GM19240 (cell line): Measurements from ENCODE around the gene IMP3.
"Not testable (repeated sequence)": the region's sequence is repeated elsewhere in the genome, so short reads cannot be mapped to it uniquely, and the experiment has no call there.

Experiments used
- DNase-seq: peaks from one replicate; pipeline ENCODE4 v3.0.0; 2011; ENCODE audit warnings: low spot score; ENCODE audit not compliant: insufficient read length

The IMP3 gene

DNA sequence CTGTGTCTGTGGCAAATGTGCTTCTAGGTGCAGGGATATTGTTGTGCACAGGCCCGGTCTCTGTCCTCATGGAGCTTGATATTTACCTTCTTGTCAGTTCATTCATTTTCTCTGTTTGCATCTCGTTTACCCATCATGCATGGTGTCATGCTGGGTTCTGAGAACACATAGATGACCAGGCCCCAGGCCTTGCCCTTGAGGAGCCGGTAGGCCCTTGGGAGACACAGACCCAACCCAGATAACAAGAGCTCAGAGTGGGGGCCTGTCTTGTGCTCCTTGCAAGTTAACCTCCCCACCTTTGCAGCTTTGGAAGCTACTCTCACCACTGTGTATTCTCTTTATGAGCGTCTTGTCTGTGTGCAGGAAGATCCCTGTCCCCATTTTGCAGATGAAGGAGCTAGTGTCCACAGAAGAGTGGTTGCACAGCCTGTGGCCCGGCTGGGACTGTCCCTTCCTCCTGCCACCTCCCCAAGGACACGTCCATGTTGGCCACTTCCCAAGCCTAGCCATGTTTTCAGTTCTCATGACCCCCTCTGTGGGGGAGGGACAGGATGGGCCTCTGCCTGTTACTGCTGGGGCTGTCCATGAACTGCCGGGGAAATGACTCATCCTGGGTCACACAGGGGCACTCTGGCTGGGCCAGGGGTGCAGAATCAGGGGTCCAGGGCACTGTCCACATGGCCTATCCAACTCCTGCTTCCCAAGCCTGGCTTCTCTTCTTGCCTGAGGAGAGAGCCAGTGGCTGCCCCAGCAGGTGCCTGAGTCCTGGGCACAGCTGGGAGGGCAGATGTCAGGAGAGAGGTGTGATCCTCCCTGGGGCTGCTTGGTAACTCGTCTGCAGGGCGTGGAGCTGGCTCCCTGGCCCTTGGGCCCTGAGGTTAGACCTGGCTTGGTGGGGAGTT lies 11.1 kb upstream of the IMP3 start:
- DNase-seq = no peak

DNA sequence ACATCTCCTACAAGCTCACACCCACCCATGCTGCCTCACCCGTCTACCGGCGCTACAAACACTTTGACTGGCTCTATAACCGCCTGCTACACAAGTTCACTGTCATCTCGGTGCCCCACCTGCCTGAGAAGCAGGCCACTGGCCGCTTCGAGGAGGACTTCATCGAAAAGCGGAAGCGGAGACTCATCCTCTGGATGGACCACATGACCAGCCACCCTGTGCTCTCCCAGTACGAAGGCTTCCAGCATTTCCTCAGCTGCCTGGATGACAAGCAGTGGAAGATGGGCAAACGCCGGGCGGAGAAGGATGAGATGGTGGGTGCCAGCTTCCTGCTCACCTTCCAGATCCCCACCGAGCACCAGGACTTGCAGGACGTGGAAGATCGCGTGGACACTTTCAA lies 9.8 kb upstream of the IMP3 start:
- DNase-seq = no peak

DNA sequence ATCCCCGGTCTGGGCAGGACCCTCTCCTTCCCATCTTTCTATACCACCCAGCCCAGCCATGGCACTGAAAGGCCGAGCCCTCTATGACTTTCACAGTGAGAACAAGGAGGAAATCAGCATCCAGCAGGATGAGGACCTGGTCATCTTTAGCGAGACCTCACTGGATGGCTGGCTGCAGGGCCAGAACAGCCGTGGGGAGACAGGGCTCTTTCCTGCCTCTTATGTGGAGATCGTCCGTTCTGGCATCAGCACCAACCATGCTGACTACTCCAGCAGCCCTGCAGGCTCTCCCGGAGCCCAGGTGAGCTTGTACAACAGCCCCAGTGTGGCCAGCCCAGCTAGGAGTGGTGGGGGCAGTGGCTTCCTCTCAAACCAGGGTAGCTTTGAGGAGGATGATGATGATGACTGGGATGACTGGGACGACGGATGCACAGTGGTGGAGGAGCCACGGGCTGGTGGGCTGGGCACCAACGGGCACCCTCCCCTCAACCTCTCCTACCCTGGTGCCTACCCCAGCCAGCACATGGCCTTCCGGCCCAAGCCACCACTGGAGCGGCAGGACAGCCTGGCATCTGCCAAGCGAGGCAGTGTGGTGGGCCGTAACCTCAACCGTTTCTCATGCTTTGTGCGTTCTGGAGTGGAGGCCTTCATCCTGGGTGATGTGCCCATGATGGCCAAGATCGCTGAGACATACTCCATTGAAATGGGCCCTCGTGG lies 9.2 kb upstream of the IMP3 start:
- no peak for DNase-seq

DNA sequence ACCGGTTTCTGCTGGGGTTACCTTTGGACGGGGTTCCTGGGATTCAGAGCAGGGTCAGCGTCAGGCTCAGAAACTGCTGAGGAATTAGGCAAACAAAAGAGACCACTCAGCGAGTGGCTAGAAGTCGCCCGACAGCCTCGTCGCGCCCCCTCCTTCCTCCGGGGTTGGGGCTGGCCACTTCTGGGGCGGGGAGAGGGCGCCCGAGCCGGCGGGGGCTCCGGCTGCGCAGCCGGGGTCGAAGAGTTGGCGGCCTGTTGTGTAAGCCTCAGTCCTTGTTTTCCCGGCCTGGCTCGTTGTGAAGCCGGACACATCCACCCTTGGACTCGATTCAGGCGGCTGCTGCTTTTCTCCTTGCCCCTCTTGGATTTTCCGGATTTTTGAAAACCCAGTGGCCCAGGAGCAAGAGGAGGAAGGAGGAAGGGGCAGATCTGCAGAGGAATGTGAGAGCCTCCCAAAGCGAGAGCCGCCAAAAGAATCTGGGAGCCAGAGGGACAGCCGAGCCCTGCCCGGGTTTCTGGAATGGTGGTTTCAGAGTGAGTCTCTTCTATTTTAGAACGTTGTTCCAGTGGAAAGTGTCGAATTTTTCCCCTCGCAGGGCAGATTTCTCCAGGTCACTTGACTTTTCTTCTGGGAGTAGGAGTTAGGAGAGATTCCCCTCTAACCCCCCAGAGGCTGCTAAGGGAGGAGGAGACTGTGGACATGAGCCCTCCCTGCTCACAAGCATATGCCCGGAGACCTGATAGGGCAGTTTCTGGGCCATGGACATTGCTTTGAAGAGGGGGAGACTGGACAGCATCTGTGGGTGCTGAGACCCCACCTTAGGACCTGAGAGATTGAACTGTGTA lies 8.4 kb upstream of the IMP3 start:
- no peak for DNase-seq

DNA sequence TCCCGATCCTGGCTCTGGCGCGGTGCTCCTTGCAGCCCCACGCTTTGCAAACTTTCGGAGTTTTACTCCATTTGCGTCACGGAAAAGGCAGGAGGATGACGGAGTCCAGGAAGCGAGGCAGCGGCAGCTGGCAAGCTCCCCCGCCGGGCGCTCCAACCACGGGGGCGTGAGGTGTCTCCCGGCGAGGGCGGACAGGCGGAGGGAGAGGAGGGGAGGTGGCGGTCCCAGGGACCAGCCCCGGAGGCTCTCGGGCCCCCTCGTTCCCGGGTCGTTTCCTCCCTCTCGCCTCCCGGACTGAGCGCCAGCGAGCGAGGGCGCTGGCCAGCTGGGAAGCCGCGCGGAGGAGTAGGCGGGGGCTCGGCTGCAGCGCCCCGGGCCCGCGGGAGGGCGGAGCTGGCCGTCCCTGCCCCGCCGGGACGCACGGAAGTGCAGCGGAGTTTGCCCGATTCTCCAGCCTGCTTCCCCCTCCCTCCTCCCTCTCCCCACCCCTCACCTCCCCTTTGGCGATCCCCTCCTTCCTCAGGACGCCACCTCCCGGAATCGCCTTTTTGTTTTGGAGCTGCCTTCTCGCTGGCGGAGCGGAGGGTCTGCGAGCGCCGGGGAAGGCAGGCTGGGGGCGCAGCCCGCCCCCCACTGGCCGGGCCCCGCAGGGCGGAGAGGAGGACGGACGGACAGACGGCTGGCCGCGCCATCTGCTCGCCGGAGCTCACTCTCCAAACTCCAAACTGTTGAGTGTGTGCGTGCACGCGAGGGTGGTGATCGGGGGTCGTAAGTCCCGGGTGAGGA lies 7.5 kb upstream of the IMP3 start, which contains the start of gene SNX33:
Gene SNX33, plus strand, starts transcription at position 543 of the 786 bp plus-strand sequence. CDS start 1,191 bp downstream, outside the sequence.
- DNase-seq = no peak

DNA sequence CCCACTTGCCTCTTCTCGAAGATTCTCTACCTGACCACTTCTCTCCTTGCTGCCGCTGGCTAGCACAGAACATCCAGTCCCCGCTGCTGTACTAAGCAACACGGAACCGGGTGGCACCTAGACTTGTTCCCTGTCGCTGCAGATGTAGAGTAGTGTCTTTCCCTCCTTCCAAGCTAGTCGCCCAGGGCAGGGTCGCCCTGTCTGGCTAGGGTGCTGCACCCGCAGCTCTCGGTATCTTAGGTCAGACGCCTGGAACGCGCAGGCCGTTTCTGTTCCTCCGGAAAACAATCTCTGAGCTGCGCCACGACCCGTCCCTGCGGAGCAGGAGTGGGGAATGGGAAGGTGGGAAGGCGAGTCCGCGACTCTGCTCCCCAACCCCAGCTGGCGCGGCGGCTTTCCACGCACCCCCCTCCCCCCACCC lies 6.9 kb upstream of the IMP3 start:
- no peak for DNase-seq

DNA sequence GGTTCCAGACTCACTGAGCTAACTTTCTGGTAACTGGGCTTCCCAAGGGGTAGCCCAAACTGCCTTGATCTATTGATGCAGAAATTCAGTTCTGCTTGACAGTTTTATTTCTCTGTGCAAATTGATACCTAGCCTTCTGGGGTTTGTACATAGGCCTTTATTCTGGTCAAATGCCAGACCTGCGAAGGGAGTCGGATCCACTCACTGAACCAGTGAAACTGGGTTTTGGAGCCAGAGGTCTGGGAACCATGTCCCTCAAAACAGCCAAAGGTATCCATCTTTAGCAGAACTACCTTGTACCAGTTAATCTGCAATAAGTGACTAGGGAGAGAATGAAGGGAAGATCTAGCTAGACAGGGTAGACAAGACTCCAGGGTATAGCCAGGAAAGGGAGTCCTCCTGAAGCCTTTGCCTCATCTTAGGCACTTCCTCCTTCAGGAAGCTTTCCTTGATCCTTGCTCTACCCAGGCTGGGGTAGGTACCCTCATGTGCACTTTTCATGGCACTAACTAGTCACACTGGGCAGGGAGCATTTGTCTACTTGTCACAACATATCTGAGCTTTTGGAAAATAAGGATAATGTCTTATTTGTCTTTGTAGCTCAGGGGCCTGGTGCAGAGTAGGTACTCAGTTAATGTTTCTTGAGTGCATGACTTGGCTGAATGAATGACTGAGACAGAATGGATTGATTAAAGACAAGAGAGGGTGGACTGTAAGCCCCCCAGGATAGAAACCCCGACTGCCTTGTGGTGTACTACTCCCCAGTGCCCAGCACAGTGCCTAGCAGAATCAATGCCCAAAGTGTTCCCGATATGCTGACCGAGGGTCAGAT lies 6.3 kb upstream of the IMP3 start:
- DNase-seq = no peak

DNA sequence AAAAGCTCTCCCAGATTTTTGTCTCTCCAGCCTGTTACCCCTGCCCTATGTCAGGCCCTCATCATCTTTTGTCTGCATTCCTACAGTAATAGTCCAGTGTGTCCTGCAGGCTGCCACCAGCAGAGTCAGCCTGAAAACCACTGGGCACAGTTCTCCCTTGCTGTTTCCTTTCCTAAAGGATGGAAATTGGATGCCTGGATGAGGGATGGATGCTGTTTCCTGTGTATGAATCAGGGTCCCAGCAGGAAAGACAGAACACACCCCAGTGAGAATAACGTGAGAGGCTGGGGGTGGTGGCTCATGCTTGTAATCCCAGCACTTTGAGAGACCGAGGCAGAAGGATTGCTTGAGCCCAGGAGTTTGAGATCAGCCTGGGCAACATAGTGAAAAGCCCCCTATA lies 4.4 kb upstream of the IMP3 start:
- no peak for DNase-seq

DNA sequence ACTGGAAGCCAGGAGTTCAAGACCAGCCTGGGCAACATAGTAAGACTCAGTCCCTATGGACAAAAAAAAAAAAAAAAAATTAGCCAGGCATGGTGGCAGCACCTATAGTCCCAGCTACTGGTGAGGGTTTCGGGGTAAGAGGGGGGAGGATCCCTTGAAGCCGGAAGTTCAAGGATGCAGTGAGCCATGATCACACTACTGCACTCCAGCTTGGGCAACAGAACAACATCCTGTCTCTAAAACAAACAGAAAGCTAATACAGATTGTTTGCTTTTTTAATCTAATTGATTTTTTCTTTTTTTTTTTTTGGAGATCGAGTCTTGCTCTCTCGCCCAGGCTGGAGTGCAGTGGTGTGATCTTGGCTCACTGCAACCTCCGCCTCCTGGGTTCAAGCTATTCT lies 1.6 kb upstream of the IMP3 start:
- DNase-seq = no peak

DNA sequence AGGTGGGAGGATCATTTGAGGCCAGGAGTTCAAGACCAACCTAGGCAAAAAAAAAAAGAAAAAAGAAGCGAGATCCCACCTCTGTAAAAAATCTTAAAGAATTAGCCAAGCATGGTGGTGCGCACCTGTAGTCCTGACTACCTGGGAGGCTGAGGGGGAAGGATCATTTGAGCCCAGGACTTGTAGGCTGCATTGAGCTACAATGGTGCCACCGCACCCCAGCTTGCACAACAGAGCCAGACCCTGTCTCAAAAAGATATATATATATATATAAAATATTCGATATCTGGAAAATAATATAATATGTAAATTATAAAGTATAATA lies 1.1 kb upstream of the IMP3 start:
- no peak for DNase-seq

DNA sequence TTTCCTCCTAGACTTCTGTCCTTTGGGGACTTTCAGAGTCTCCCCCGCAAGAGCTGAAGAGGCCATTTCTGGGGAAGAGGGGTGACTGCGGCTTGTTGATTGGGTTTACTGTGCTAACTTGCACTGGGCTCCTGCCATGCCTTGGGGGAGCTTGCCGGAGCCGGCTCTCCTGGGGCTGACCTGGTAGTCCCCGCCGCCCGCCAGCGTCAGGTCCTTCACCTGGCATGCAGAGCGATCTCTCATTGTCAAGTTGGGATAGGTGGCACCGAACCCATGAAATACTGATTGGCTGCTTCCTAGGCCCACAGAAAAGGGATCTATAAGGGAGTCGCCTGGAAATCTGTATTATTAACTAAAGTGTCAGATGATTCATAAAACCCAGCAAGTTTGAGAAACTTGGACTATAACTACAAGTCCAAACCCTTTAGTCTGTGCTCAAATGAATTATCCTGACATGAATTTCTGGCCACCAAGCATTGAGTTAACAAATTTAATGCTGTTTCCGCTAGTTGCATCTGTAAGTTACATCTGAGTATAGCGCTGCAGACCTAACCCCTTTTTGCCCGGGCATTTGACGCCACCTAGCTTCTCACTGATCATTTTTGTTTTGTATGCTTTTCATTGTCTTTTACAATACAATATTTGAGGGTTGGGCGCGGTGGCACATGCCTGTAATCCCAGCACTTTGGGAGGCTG lies 607 bp upstream of the IMP3 start:
- no peak for DNase-seq

DNA sequence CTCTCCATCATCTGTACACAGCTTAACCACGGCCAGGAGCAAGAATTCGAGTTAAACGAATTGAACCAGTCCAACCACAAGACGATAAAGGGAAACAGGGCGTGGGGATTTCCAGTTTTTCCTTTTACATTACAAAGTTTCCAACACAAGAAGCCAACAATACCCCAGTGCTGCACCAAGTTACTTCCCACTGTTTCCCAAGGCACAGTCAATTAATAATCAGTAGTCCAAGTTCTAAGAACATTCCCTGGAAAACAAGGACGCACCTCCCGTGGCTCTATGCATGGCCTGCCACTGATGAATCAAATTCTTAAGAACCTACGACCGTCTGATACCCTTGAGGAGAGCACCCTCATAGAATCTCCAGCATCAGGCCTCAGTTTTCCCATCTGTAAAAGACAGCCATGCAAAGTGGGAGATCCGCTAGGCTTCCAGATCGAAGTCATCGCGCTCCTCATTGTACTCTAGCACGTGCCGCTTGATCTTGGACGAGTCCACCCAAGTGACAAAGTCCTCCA lies 774 bp downstream of the IMP3 start:
- DNase-seq = no peak

DNA sequence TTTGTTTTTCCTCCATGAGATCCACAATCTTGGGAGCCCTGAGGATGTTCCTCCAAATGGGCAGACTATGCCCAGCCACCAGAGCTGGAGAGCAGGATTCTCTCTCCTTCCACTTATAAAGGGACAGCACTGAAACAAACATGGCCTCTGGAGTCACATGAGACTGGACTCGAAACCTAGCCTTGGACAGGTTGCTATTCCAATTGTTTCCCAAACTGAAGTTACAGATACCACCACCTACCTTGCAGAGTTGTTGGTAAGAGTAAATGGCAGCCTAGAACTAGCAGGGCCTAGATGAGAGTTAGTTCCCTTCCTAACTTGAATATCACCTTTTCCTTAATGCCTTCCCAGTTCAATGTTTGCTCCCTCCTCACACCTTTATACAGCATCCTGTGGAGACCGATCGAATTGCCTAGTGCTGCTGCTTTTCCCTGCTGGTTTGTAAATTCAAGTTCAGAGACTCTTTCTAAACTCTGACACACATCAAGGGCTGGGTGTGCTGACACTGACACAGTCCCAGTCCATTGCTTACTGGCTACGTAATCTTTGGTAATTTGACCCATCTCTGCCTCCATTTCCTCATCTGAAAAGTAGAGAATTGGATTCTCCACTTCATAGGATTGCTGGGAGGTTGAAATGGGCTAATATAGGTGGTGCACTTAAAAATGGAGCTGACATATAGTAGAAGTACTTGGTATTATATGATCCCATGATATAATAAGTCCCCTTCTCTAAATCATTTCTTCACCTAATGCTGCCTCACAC lies 2.6 kb downstream of the IMP3 start:
- DNase-seq = no peak

DNA sequence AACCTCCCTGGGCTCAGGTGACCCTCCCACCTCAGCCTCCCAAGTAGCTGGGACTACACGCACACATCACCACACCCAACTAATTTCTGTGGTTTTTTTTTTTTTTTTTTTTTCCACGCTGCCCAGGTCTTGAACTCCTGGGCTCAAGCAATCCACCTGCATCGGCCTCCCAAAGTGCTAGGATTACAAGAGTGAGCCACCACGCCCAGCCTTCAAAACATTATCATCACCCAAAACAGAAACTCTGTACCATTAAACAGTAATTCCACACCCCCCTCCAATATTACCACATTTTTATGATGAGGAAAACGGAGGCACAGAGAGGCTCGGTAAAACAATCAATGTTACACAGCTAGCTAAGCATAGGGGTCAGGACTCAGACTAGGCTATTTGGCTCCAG lies 4.0 kb downstream of the IMP3 start:
- DNase-seq = no peak

DNA sequence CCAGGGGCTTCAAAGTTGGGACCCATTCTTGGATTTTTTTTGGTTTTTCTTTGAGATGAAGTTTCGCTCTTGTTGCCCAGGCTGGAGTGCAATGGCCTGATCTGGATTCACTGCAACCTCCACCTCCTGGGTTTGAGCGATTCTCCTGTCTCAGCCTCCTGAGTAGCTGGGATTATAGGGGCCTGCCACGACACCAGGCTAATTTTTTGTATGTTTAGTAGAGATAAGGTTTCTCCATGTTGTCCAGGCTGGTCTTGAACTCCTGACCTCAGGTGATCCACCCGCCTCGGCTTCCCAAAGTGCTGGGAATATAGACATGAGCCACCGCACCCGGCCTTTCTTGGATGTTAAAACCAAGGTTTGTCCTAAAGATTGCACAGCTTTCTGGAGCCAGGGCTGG lies 6.1 kb downstream of the IMP3 start:
- not testable (repeated sequence) for DNase-seq

DNA sequence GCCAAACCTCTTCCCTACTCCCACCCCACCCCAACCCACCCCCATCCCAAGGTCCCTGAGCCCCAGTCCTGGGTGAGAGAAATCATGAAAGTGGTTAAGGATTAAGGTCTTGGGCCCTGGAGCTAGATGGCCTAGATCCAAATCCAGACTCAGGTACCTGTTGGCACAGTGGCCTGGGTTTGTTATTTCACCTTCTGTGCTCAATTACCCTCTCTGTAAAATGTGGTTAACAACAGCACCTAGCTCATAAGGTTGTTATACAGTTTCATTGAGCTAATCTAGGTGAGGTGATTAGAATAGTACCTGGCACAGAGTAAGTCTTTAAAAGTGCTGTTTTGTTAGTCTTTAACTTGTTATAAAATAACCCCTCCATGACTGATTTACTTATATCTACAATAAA lies 8.1 kb downstream of the IMP3 start:
- DNase-seq = no peak

DNA sequence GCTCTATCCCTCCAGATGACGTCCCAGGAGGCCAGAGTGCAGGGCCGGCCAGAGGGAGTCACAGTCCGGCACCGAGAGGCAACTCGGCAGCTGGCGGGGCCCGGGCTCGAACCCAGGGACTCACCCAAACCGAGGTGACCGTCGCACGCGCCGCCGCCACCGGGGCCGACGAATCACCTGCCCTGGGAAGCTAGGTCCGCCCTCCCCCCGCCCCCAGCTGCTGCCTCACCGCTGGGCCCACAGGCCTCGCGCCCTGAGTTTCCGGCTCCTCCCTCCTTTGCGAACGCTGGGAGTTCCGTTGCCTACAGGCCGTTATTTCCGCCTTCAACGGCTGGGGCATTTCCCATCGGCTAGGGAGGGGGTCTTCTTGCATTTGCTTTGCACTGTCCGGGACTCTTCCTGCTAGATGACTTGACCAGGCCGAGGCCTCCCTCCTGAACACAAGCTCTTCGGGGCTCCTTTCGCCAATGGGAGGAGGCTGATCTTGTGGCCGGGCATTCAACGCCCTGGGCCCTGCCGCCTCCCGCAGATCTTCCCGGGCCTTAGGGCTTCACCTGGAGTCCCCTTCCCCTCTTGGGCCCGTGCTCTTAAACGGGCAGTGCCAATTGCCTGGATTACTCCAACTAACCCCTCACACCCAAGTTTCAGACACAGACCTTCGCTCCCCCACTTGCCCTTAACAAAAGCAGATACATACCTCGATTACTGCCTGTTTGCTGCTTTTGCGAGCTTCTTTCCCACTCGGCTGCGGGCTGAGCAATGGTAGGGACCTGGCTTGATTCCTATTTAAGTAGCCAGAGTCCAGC lies 14.3 kb downstream of the IMP3 start, which contains the start of gene SNUPN:
Gene SNUPN, minus strand, starts transcription at position 184 of the 806 bp plus-strand sequence. CDS start 4,674 bp downstream, outside the sequence.
- DNase-seq = peak; percentile 97

DNA sequence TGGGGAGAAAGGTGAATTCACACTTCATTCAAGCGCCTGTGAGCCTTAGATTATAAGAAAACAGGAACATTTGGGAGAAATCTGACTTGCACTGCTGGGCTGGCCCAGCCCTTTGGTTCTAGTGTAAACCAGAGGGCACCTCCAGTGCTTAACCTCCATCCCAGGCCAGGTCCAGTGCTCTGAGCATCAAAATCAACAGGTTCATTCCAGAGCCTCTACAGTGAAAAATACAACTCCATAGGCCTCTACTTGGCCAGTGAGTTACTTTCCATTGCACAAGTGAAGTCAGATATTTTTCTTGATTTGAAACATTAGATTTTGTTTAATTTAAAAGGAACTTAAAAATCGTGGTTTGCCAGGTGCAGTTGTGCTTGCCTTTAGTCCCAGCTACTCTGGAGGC lies 17.5 kb downstream of the IMP3 start:
- no peak for DNase-seq
